MG63 (cell line): Measurements from ENCODE around the gene ARHGAP26. TPM values are rescaled to one million over a fixed set of nuclear protein-coding genes. Genes with fewer than 3 reads are reported as not detected.

ENCODE experiments used
- DNase-seq: peaks from one replicate; pipeline ENCODE4 v3.0.0-alpha.2; 2020
- H3K27me3 ChIP-seq: fragments of 250-450 bp; sonication (Bioruptor Pico); 2 replicates; pipeline ENCODE4 v1.5.1; 2020; ENCODE audit warnings: mild to moderate bottlenecking, moderate library complexity
- H3K36me3 ChIP-seq: fragments of 250-450 bp; sonication (Bioruptor Pico); 2 replicates; pipeline ENCODE4 v1.5.1; 2020; ENCODE audit warnings: mild to moderate bottlenecking, moderate library complexity
- H3K4me3 ChIP-seq: fragments of 250-450 bp; sonication (Bioruptor Pico); 2 replicates; pipeline ENCODE4 v1.5.1; 2020; ENCODE audit warnings: mild to moderate bottlenecking, moderate library complexity
- H3K9me3 ChIP-seq: fragments of 250-450 bp; sonication (Bioruptor Pico); 2 replicates; pipeline ENCODE4 v1.5.1; 2020; ENCODE audit warnings: mild to moderate bottlenecking, moderate library complexity
- total RNA-seq: library from RNA; depleted of rRNA; stranded (reverse); fragments of >200 nt; shearing (Covaris generic); gene quantifications from 2 replicates; pipeline ENCODE4 v1.2.3, GENCODE V29; 2014; ENCODE audit warnings: low replicate concordance

The ARHGAP26 gene
- total RNA-seq, 1 experiment from 2014 or later = 1.3 TPM

DNA sequence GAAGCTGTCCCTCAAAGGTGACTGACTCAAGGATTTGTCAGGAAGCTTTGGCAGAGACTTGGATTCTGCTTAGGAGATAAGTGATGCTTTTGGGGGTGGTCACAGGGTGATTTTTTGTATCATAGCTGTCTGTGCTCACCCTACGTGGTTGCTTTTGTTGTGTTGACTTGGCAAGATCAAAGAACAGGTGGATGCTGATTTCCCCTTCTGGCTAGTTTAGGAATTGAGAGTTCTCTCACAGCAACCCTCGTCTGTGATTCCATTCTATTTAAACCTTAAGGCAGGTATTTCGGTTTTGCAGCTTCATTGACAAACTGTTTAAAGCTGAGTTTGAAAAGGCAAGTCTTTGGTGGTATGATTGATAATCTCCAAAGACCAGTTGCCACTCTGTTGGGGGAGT is 27.2 kb downstream of the ARHGAP26 start:
- no peaks in the 10 kb centered on the region; the same call in 1 of the 2 replicates for H3K27me3 ChIP-seq
- DNase-seq = no peak
- H3K4me3 ChIP-seq = no peak overlapping the region
- H3K9me3 ChIP-seq = no peaks in the 10 kb centered on the region
- H3K36me3 ChIP-seq = no peaks in the 10 kb centered on the region

GRCh38 chr5:142798099-142798770 is 28.1 kb downstream of the ARHGAP26 start:
- H3K9me3 ChIP-seq = no peaks in the 10 kb centered on the region
- H3K27me3 ChIP-seq = no peaks in the 10 kb centered on the region; the same call in 1 of the 2 replicates
- DNase-seq = no peak
- no peak overlapping the region for H3K4me3 ChIP-seq
- H3K36me3 ChIP-seq = no peaks in the 10 kb centered on the region

DNA sequence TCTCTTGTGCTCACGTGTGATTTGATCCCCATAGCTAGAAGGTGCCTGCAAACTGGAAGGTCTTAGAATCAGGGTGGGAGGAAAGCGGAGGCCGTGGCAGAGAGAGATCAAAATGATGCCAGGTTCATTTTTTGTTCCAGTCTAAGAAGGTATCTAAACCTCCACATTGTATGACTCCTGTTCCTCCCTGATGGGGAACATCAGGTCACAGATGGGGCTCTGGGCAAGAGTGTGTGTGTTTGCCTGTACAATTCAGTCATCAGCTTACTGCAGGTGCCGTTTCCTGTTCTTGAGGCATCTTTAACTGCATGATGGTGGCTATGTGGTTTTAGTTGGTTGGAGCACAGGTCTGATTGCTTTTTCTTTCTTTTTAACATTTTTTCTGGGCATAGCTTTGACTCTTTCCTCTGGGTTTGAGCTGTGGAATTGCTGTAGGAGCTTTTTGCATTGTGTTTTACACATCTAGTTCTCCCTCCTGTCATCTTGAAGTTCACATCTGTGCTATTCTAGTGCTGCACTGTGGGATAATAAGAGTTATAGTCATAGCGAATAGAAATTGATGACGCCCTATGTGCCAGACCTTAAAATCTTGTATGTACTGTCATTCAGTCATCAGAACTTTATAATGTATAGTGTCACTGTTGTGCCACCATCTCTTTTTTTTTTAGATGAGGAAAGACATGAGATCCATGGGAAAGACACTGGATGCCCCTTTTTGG is 30.8 kb downstream of the ARHGAP26 start:
- H3K4me3 ChIP-seq = no peak overlapping the region
- H3K36me3 ChIP-seq = no peaks in the 10 kb centered on the region
- H3K9me3 ChIP-seq = no peaks in the 10 kb centered on the region
- no peak for DNase-seq
- no peaks in the 10 kb centered on the region; the same call in 1 of the 2 replicates for H3K27me3 ChIP-seq

- Histone ChIP-seq H3K4me3 (no peak overlapping the region), H3K36me3 (no peaks in the 10 kb centered on the region), H3K27me3 (no peaks in the 10 kb centered on the region; the same call in 1 of the 2 replicates), H3K9me3 (no peaks in the 10 kb centered on the region)
- DNase-seq = no peak
Measured at GRCh38 chr5:142801495-142801871, 31.3 kb downstream of the ARHGAP26 start.

GRCh38 chr5:142803428-142804125 is 33.4 kb downstream of the ARHGAP26 start:
- Histone ChIP-seq H3K9me3 (no peaks in the 10 kb centered on the region), H3K36me3 (no peaks in the 10 kb centered on the region)
- DNase-seq = no peak

DNA sequence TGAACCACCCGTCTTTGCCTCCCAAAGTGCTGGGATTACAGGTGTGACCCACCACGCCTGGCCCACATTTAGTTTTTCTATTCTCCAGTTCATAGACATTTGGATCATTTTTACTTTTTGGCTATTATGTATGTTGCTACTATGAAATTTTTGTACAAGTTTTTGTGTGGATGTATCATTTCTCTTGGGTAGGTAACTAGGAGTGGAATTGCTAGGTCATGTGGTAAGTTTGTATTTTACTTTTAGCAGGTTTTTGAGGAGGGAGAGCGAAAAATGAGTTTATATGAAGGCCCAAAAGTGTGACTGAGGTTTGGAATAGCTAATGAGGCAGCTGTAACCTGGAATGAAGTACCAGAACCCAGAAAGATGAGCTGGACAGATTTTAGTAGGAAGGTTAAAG is 35.2 kb downstream of the ARHGAP26 start:
- no peak for DNase-seq

More at GRCh38 chr5:142803428-142804125, 33.4 kb downstream of the ARHGAP26 start:
- H3K27me3 ChIP-seq = no peaks in the 10 kb centered on the region
- no peak overlapping the region for H3K4me3 ChIP-seq

GRCh38 chr5:142806841-142807267 is 36.7 kb downstream of the ARHGAP26 start:
- Histone ChIP-seq H3K36me3 (no peaks in the 10 kb centered on the region), H3K9me3 (no peaks in the 10 kb centered on the region), H3K4me3 (no peak overlapping the region), H3K27me3 (no peaks in the 10 kb centered on the region)
- DNase-seq = no peak

More for the DNA sequence above, 35.2 kb downstream of the ARHGAP26 start:
- no peaks in the 10 kb centered on the region for H3K27me3 ChIP-seq
- H3K4me3 ChIP-seq = no peak overlapping the region
- H3K36me3 ChIP-seq = no peaks in the 10 kb centered on the region
- no peaks in the 10 kb centered on the region for H3K9me3 ChIP-seq

DNA sequence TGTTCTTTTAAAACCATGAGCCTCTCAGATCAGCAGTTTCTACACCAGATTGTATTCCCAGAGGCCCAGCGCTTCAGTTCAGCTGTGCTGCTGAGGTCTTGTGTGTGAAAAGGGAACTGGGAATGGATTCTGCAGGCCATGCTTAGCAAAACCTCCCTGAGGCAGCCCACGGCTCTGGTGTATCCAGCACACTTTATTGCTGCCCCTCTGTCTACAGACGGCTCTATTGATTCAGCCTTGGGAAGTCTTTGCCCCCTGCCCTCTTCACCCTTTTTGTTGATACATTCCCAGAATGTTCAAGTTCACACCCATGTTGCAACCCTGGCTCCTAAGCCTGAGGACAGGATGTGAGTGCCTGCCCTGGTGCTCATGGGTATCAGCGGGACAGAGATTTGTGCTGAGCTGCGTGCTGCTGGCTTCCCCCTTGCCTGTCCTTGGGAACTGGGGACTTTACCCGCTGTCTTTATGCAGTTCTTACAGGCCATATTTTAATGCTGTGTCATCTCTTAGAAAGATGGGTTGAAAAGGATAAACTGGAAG is 37.3 kb downstream of the ARHGAP26 start:
- H3K36me3 ChIP-seq = no peaks in the 10 kb centered on the region
- H3K27me3 ChIP-seq = no peaks in the 10 kb centered on the region
- DNase-seq = no peak
- no peak overlapping the region for H3K4me3 ChIP-seq
- no peaks in the 10 kb centered on the region for H3K9me3 ChIP-seq

GRCh38 chr5:142808878-142809598 is 38.9 kb downstream of the ARHGAP26 start:
- DNase-seq = no peak
- Histone ChIP-seq H3K4me3 (no peak overlapping the region), H3K36me3 (no peaks in the 10 kb centered on the region), H3K27me3 (no peaks in the 10 kb centered on the region), H3K9me3 (no peaks in the 10 kb centered on the region)

DNA sequence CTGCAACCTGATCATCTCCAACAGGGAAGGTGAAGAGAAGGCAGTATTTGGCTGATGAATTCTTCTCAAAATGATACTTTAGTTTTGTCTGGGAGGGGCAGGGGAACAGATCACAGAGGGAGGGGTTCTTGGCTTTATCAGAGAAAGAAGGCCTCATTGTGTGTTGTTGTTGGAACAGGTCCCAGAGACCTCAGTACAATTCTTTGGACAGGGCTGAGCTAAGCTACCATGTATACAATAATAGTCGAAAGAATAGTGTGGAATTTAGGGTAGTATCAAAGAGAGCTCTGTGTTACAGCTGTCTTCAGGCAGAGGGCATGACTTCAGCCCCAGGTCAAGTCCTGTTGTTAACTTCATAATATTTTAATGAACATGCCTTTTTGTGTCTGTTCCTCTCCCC is 39.9 kb downstream of the ARHGAP26 start:
- no peaks in the 10 kb centered on the region for H3K36me3 ChIP-seq
- H3K27me3 ChIP-seq = no peaks in the 10 kb centered on the region
- H3K9me3 ChIP-seq = no peaks in the 10 kb centered on the region
- DNase-seq = no peak
- no peak overlapping the region for H3K4me3 ChIP-seq

DNA sequence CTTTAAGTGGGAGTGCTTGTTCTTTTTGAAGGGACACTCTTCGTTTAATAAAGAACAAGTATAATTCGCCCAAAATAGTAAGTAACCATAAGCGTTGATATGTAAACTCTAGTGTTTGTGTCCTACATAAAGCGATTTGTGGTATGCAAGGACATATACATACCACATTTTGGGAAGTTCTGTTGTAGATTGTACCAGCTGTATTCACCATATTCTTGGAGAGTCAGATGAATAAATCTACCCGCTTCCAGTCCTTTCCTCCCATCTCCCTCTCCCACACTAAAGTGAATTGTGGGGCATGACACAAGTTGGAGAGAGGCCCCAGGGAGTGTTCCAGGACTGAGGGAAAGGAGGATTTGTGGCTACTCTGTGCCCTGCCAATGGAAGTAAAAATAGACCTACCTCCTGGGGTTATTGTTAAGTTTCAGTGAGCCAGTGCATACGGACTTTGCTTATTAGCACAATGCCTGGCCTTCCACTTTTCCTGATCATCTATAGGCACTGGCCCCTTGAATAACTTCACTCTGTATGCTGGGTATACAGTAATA is 40.6 kb downstream of the ARHGAP26 start:
- no peak overlapping the region for H3K4me3 ChIP-seq
- peak; percentile 45 for DNase-seq
- no peaks in the 10 kb centered on the region for H3K27me3 ChIP-seq
- H3K36me3 ChIP-seq = no peaks in the 10 kb centered on the region
- H3K9me3 ChIP-seq = no peaks in the 10 kb centered on the region

GRCh38 chr5:142811866-142812557 is 41.8 kb downstream of the ARHGAP26 start:
- Histone ChIP-seq H3K9me3 (no peaks in the 10 kb centered on the region), H3K36me3 (no peaks in the 10 kb centered on the region), H3K4me3 (no peak overlapping the region), H3K27me3 (no peaks in the 10 kb centered on the region)
- no peak for DNase-seq

DNA sequence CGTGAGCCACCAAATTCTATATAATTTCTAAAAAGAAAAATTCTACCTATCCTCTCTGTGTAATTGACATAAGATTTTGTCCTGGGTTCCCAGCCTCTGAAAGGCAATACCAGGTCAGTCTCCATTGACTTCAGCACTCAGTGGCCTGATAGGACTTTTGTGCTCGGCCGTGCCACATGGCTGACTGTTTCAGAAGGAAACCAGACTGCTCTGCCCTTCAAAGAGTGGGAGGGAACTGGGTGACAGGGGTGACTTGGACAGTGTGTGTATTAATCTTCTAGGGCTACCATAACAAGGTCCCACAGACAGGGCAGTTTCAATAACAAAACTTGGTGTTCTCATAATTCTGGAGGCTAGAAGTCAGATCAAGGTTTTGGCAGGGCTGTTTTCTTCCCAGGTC is 43.0 kb downstream of the ARHGAP26 start:
- Histone ChIP-seq H3K27me3 (no peaks in the 10 kb centered on the region), H3K4me3 (no peak overlapping the region), H3K36me3 (no peaks in the 10 kb centered on the region), H3K9me3 (no peaks in the 10 kb centered on the region)
- no peak for DNase-seq

DNA sequence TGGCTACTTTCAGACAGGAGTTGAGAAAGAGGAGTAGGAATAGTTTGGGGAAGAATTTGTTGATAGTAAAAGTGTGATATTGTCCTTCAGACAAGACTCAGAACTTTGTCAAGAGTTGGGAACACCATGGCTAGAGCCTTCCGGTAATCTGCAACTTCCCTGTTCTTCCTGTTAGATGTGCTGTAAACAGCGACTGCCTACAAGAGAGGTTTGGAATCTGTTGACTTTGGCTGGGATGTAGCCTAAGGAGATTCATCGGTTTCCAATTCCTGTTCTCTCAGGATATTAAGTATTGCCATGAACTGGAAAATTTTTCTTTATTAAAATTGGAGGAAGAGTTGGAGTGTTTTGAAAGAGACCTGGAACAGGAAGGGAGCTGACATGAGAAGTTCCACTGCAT is 43.9 kb downstream of the ARHGAP26 start:
- no peak for DNase-seq
- H3K36me3 ChIP-seq = no peaks in the 10 kb centered on the region
- no peaks in the 10 kb centered on the region for H3K9me3 ChIP-seq
- H3K27me3 ChIP-seq = no peaks in the 10 kb centered on the region
- no peak overlapping the region for H3K4me3 ChIP-seq

DNA sequence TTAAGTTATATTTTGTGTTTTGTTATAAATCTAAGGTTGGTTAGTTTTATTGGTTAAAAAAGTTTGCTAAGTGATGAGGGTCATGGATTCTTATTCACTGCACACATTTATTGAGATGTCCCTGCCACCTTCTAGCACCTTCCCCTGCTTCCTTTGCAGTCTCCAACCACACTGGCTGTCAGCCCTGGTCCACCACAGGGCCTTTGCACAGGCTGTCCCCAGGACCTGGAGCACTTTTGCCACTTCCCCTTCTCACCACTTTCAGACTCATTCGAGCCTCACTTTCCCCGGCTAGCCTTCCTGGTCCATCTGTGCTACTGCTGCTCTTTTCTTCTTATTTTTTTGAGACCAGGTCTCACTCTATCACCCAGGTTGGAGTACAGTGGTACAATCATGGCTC is 45.3 kb downstream of the ARHGAP26 start:
- DNase-seq = no peak
- H3K9me3 ChIP-seq = no peaks in the 10 kb centered on the region
- no peak overlapping the region for H3K4me3 ChIP-seq
- H3K27me3 ChIP-seq = no peaks in the 10 kb centered on the region
- H3K36me3 ChIP-seq = no peaks in the 10 kb centered on the region
